Activated CD4-positive, alpha-beta T cell treated with anti-CD3 and anti-CD28 coated beads, Interleukin-2, Interleukin-6, amounts not matched to agents 100 ng/mL and 50 ng/mL, durations not matched to agents 16 hours and 8 hours (primary cell): ENCODE results near the gene SNX17.
"Not testable (repeated sequence)": the region's sequence is repeated elsewhere in the genome, so short reads cannot be mapped to it uniquely, and the experiment has no call there.

ENCODE experiments used
- DNase-seq: peaks from one replicate; pipeline ENCODE4 v3.0.0-alpha.2; 2020

The SNX17 gene

DNA sequence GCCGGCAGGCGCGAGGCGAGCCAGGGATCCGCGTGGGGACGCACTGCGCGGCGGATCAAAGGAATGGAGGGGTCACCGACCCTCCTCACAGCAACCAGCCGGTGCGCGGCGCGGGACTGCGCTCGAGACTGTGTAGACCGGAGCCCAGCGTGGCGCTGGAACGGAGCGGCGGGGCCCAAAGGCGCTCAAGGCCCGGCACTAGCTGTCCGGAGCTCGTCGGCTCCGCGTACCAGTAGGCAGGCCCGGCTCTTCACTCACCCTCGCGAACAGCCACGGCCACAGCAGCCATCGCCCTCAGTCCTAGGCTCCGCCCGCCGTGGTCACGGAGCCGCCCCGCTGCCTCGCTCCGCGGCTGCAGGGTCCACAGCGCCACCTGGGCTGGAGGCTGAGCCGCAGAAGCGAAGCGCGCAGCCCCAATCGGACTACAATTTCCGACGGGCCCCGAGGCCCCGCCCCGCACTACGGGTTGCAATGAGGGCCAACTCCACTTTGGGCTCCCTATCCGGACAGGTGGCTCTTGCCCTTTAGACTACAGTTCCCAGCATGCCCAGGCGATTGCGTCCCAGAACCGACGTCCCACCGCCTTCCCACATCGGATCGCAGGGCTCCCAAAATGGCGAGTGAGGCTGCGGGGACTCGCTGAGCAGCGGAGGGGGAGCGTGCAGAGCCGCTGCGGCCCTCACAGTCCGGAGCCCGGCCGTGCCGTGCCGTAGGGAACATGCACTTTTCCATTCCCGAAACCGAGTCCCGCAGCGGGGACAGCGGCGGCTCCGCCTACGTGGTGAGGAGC is at the start of gene SNX17, which contains the start of gene EIF2B4:
Gene SNX17, plus strand, starts transcription at position 591 of the 790 bp plus-strand sequence. Its CDS starts 128 bp downstream, at position 719.
Gene EIF2B4, minus strand, starts transcription at position 313 of the 790 bp plus-strand sequence. Its CDS starts 24 bp downstream, at position 289.
- peak; percentile 100 for DNase-seq

DNA sequence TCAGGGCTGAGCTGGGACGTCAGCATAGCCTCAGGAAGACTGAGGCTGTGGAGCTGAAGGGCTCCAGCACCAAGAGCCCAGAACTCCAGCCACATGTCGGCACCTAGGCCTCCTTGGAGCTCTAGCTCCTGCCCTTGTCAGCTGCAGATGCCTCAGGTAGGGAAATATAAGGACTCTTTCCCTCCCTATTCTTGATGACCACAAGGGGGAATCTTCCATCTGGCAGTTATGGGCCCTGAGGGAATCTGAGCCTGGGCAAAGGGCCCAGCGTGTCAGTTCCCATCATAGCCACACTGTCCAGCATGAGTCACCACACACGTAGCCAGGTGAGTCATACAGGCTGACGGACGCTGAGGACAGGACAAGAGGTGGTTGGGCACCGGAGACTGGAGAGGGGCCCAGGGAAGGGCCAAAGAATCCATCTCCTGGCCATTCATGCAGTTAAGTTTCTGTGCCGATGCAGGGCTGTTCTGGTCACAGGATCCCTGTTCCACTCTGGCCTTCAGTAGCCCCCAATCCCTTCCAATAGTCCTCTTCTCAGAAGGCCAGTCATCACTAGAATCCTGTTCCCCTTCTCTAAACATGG is 49.4 kb upstream of the SNX17 start:
- DNase-seq = no peak

- peak; percentile 28 for DNase-seq
Measured at GRCh38 chr2:27322301-27322765, 48.1 kb upstream of the SNX17 start.

- peak; percentile 94 for DNase-seq
Measured at GRCh38 chr2:27322766-27323595, 47.4 kb upstream of the SNX17 start, which contains the start of gene MPV17. Gene MPV17 (minus strand): TSS chr2:27323097. CDS start chr2:27322517, 580 bp downstream.

DNA sequence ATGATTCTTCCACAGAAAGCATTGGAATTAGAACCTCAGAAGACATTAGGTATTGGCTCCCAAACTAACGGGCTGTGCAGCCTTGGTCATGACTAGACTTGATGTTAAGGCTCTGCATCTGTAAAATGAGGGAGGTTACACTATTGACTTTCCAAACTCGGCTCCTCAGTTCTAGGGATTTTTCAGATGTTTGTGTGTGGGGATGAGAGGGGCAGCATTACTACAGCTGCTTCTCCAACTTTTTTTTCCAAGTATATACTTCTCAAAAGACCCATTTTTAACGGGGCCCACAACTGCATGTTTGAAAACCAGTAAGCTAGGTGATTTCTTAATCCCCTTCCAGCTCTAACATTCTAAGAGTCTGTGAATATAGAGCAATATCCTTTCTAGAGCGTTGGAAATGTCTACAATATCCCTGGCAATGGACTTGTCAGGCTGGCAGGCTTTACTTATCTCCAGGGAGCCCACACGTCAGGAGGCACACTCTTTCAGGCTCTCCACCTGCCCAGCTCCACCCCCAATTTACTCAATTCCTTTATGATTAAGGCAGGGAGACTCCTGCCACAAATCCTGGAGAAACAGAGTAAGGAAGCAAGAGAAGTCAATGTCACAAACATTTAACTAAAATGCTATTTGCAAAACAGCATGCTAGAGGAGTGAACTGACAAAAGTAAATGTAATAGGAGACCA is 46.7 kb upstream of the SNX17 start:
- DNase-seq = no peak

DNA sequence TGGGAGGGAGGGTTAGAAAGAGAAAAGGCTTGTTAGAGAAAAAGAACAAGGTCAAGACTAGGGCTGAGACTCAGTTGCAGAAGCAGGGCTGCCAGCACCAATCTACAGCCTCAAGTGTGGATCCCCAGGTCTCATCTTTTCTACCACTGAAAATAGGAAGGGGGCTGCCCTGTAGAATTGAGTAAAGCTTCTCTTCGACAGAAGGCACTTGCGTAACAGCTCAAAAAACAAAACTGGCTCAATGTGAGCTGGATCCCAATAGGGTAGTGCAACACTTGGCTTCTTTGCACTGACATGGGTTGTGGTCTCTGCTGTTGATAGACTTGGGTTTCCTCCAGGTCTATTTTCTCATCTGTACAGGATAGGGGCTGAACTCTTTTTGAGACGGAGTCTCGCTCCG is 45.7 kb upstream of the SNX17 start:
- no peak for DNase-seq

- DNase-seq = no peak
Measured at GRCh38 chr2:27335311-27335710, 35.1 kb upstream of the SNX17 start.

- no peak for DNase-seq
Measured at GRCh38 chr2:27336173-27336572, 34.2 kb upstream of the SNX17 start.

DNA sequence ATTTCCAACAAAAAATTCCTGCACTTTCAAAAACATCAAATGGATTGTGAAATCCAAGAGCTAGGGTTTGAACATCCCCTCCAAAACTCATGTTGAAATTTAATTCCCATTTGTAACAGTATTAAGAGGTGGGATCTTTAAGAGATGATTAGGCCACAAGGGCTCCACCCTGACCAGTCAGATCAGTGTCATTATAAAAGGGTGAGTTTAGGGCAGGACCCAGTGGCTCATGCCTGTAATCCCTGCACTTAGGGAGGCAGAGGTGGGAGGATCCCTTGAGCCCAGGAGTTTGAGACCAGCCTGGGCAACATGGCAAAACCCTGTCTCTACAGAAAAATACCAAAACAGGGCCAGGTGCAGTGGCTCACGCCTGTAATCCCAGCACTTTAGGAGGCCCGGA is 22.8 kb upstream of the SNX17 start:
- no peak for DNase-seq

GRCh38 chr2:27350106-27350693 is 20.2 kb upstream of the SNX17 start:
- DNase-seq = no peak

DNA sequence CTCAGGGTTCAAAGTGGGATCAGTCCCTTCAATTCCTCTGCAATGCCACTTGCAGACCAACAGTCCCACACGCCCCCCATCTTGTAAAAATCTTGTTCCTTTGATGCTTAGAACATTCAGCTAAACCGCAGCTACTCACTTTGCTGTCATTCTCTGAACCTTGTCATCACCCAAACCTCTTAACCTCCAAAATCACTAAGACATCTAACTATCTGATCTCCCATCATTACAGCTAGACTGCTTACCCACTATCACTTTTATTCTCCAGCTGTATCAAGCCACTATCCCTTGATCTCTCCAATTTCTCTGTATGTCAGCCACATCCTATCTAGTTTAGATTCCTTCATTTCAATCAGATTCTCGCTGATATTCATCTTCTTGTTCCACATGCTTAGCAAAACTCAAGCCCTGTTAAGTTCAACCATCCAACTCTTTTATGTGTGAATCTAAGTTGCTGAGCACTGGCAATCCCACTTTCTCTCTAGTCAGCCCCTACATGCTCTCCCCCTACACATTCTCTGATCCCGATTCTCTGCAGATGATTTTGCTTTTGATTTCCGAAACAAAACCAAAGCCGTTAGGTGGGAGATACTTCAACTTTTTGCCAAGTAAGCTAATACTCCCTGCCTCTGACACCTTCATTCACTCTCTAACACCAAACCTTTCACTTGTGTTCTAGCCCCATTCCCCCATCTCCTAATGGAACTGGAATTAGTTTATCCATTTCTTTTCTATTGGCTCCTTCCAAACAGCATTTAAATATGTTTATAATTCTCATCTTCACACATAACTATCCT is 18.4 kb upstream of the SNX17 start:
- peak; percentile 45 for DNase-seq

GRCh38 chr2:27353386-27353761 is 17.0 kb upstream of the SNX17 start:
- not testable (repeated sequence) for DNase-seq

- DNase-seq = no peak
Measured at GRCh38 chr2:27353762-27354596, 16.4 kb upstream of the SNX17 start.

DNA sequence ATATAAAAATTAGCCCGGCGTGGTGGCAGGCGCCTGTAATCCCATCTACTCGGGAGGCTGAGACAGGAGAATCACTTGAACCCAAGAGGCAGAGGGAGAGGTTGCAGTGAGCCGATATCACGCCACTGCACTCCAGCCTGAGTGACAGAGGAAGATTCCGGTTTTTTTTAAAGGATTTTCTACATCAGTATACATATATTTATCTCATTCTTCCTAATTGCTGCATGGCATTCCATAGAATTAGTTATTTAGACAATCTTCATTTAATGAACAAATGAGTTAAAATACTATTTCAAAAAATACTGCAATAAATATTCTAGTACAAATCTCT is 15.9 kb upstream of the SNX17 start:
- no peak for DNase-seq

- DNase-seq = peak; percentile 69
Measured at GRCh38 chr2:27356056-27356381, 14.4 kb upstream of the SNX17 start.

DNA sequence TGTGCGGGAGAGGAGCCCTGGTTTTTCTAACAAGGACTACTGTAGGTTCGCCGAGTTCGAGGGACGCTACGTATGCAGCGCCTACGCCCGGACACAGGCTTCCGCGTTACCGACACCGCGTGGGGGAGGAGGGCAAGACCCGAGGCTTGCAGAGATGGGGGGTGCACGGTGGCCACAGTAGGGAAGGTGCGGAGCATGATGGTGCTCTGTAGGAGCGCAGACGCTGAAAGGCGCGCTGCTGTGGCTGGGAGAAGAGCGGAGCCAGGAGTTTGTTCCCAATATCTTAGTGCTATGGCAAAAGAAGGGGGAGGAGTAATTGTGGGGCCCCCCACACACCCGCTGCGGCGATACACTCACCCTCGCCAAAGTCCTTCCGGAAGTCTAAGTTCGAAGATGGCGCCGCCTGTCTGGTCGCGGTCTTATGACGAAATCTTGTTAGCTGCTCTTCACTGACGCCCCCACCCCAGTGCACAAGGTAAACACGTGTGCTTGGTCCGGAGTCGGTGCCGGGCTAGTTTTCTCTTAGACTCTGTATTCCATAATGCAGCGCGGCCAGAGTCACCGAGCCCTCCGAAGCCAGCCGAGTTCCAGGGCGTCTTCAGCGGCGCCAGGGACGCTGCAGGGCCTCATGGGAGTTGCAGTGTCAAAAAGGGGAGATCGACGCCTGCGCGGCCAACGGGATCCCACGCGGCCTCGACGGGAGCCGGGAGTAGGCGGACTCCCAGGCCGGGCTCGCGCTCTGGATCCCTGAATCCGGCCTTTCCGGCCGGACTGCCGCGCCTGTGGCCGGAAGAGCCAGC is 13.8 kb upstream of the SNX17 start, which contains the start of gene GTF3C2:
Gene GTF3C2, minus strand, starts transcription at position 383 of the 800 bp plus-strand sequence. CDS start 13,210 bp downstream, outside the sequence.
- DNase-seq = peak; percentile 95

DNA sequence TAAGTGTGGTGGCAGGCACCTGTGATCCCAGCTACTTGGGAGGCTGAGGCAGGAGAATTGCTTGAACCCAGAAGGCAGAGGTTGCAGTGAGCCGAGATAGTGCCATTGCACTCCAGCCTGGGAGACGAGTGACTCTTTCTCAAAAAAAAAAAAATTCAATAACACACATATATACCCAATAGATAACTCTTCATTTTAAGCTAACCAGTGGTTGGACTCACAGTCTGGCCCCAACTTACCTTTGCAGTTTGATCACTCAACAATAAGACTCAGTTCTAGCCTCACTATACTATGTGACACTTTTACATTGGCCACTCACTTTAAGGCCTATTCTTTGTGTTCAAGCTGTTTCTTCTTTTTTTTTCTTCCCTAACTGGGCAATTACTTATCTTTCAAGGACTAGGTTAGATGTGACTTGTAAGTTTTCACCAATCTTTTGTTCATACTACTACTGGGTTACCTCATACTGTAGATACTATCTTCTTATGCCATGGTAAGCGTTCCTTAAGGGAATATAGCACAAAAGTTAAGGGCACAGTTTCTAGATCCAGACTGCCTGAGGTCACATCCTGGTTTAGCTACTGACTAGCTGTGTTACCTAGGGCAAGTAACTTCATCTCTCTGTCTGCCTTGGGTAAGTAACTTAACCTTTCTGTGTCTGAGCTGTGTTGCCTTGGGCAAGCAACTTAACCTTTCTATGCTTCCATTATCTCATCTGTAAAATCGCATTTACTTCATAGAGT is 7.6 kb upstream of the SNX17 start:
- DNase-seq = no peak

GRCh38 chr2:27363933-27364332 is 6.5 kb upstream of the SNX17 start:
- peak; percentile 37 for DNase-seq

DNA sequence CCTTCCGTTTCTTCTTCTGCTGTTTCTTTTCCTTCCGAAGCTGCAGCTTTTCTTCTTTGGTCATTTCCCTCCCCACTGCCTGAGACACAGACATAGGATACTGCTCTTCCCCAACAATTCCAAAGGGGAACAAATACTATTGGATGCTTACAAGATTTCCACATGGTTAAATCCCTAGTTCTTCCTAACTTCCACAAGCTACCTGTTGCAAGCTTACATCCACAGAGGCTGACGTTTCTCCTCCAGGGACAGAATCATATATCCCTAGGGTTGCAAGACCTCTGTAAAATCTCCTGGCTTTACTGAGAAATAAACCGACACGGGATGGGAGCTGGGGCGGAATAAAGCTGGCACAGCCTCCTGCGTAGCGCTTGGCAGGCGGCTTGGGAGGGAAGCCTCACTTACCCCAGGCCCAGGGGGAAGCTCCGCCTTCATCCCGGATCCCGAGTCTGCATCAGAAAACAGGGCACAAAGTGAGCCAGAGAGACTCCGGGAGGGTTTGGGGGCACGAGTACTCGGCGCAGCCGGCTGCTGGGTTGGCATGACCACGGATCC is 868 bp upstream of the SNX17 start:
- DNase-seq = no peak
